Embryonic facial prominence (tissue), 1 donor: ENCODE results near the gene EVX1.

ENCODE experiments used
- DNase-seq: peaks from one replicate; pipeline ENCODE4 v3.0.0-alpha.2; 2016; ENCODE audit errors: extremely low spot score

Gene EVX1

DNA sequence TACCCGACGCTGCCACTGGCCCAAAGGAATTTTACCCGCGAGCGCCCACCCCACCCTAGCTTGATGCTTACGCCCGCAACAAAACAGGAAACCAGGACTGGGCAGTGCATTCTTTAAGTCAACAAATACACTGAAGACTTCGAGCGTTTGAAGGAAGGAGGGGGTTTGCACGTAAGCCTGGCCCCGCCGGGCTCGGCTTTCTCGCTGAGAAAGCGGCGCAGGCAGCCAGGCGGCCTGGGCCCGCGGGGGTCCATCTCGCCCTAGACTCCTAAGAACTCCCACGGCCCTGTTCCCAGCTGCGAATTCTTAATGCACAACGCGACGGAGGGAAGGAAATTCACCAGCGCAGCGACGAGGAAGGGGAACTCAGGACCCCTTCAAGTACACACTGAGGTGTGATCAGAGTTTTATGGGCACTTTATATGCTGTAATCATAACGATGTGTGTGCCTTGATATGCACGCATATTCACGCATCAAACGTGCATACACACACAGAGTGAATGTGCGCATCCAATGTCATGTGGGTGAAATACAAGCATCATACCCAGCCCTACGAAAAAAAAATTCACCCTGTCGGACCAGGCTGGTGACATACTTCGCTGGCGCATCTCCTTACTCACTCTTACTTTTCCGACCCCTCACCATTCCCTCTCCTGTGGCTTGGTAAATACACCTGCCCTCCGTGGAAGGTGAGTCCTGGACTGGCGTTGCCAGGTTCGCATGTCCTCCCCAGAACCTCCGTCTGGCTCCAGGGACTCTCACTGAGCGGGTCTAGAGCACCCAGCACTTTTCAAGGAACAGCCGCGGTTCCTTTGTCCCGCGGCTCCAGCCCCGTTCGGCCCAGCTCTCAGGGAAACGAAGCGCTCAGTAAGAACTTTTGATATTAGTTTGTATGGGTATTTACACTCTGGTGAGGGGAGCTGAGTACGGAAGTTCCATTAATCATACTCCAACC lies 37.0 kb upstream of the EVX1 start:
- DNase-seq, result no peak

DNA sequence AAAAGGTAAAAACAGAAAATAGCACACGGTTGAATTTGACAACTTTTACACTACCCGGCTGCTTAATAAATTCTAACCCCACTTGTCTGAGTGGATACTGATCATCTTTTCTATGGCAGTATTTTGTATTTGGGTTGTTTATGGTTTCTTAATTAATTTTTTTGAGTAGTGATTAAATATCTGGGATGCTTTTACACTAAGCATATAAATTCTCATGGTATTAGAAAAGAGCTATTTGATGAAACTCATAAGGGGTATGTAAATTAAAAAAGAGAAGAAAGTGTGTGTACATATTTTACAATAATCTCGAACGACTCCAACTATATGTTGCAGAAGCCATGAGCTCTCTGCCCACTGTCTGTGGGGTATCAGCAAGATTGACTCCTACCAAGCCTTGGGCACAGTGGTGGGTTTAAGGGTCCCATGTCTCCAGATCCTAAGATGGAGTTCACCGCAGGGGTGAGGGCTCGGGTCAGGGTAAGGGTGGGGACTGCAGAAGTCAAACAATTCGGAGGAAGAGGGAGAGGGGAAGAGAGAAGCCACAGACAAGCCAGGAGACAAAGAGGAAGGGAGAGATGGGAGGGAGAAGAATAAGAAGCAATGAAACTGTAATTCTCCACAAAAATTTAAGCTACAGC lies 35.1 kb upstream of the EVX1 start:
- no peak for DNase-seq

DNA sequence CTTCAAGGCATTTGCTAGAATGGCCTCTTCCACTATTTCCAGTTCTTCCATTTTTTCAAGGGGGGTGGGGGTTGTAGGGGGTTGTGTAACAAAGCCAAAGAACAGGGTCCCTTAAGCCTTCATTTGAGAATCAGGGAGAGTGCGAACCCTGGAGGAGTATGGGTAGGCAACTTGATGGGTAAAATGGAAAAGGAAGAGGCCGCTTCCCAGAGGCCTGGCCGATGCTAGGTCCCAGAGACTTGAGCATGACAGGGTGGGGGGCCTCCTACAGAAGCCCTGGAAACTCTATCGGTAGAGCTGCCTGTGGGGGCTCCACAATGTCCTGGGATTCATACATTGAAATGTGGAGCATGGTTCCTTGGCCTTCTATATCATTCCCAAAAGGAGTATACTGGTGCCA lies 33.6 kb upstream of the EVX1 start:
- no peak for DNase-seq

DNA sequence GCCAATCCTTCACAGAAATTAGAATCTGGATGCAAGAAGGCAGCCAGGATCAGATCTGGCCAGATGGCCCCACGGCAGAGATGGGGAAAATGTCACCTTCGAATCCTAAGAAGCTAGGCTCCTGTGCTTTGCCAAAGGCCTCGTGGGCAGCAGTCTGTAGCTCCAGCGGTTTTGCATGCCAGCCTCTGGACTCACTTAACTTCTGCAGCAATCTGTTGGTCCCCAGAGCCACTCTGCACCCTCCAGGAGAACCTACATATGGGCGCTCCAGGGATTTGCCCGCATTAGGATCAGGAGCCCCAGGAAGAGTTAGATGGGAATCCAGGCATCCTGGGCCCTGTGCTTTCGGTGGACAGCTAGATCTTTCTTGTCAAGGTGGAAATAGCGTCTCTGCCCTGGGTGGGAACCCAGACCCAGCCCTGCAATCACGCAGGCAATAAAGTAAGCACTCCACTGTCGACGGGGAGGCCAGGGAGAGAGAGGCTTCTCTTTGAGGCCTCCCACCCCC lies 32.6 kb upstream of the EVX1 start:
- DNase-seq, result no peak

DNA sequence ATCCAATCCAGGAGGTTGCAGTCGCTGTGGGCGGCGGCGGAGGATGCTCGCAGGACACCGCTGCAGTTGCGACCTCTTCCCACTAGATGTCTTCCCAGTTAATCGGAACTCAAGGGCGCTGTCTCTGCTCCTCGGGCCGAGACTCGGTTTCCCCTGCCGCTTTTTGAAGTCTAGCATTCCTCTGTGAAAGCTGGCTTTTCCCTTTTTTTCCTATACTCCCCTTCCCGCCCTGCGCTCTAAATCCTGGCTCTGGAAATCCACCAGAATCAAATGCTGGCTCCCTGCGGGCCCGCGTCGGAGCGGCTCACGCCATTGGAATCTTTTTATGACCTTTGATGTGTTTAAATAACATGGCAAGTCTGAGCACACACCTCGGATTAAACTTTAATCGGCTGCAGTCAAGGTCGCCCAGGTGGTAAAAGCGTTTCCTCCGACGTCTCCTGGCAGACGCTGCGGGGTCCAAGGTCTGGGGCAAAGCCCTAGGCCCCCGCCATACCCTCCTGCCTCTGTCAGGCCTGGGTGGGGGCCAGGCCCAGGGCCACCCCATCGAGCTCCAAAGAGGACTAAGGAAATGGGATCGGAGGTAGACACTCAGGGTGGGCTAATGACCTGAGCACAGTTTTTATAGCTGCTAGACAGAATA lies 32.0 kb upstream of the EVX1 start:
- no peak for DNase-seq

DNA sequence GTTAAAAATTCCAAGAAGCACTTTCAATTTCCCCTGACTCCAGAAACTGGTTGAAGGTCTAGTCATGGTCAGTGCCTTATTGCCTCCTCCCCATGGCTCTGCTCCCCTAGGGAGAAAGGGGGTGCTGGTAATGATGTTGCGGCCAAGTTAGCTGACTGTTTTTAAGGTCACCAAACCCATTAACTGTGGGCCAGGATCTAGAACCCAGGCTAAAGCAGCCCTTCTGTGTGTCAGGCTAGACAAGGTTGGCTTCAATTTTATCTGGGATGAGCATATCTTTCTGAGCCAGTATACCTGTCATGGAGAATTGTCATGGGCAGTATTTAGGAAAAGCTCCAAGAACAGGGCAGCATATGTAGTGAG lies 31.5 kb upstream of the EVX1 start:
- DNase-seq, result no peak

DNA sequence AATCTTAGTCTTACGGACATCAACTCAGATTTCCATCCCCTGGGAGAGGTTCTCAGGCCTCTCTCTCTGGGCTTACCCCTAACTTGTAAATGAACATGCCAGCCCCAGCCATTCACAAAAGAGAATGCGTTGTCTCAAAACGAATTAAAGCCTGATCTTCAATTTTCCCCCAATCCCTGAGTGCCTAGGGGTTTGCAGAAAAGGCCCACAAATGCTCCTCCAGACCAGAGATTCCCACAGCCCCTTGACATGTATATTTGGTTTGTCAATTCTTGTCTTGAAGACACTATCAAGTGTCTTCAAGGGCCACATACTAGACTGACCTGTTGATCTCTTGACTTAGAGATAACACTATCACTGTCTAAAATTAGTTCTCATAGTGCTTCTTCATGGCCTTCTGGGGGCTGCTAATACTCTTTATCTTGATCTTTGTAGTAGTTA lies 30.8 kb upstream of the EVX1 start:
- DNase-seq, result no peak

DNA sequence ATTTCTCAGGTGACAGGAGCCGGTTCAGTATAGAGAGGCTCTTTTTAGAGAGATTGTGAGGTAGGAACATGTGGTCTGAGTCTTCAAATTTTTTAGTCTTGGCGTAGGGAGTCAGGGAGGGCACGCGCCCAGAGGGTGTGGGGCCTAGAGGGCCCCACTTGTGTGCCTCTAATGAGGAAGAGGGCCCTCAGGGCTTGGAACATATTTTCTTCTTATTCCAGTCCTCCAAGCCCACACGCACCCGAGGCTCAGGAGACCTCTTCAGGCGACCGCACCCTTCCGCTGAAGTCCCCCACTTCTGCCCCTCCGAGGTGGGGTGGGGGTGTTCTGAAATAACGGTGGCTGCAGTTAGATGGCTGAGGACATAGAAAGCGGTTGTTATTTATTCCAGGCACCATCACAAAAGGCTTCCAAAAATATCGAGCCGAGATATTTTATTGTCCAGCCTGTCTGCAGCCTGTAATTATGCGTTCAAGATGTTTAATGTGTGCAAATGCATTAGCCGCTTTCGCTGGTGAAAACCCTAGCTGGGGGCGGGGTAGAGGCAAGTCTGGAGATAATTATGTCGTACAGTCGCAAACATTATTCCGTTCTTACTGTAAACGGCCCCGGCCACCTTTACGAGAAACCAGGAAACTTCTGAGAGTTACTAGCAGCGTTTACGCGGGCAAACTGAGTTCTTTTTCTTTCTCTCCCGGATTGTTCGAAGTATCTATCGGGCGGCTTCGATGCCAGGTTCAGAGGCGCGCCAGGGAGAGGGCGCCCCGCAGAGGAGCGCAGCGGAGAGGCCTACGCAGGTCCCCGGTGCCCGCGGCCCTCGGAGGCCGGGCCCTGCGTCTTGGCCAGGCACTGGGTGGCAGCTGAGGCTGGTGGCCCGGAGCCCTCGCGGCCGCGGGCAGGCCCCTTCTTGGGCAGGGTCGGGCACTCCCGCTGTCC lies 29.8 kb upstream of the EVX1 start:
- no peak for DNase-seq

DNA sequence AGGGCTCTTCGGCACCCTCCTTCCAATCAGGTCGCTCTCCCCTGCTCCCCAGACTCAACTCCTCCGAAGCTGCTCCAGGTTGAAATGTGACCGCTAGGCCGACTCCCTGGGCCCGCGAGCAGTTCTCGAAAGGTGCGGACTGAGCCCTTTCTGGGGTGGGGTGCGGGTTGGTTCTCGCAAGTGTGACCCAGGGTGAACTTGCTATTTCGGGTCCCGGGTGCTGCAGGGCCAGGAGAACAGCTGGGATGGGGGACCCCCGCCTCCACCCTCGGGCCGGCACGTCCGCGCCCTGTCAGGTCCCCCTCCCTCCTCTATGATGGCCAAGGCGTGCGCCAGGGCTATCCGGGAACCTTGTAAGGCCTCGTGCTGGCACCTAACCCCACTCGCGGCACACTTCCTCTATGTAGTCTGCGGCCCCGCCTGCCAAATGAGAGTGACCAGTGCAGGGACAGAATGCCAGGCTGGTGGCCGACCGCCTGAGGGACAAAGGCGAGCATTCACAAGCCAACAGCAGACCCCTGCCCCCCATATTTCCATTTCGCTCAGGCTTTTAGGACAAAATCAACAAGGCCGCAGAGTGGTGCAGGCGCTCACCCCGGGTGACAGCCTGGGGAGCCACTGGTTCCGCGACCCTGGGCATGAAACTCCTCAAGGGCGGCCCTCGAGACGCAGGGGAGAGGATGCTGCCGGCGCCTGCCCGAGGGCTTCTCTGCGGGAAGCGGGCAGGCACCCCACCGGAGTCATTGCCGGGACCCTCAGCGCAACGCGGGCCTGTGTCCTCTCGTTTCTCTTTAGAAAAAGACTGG lies 29.0 kb upstream of the EVX1 start:
- DNase-seq, result no peak

DNA sequence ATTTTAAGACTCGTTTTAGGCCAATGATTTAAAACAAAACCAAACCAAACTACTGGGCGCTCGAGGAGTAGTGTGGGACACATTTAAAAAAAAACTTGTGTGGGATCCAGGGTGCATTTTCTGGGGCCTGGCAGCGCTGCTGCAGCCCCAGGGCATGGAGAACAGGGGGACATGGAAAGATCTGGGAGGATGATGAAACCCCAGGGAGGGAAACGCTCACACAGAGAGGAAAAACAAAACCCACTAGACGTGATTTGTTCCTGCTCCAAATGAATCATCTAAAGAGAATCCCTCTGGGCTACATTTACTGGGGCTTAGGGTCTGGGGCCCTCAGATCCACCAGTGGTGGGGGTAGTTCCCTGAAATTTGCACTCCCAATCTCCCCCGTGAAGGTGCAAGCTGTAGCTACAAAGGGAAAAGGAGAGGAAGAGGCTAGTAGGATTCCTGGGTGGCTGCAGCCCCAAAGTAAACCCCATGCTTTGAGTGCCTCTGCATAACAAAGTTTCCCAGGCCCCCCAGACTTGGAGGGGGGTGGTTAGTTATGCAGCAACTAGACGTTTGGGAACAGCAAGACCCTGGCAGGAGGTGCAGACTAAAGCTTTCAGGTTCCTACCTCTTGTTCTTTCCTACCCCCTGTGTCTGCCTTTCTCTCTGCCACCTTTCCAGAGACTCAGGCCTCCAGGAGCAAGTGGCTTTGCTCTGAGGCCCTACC lies 28.2 kb upstream of the EVX1 start:
- no peak for DNase-seq

DNA sequence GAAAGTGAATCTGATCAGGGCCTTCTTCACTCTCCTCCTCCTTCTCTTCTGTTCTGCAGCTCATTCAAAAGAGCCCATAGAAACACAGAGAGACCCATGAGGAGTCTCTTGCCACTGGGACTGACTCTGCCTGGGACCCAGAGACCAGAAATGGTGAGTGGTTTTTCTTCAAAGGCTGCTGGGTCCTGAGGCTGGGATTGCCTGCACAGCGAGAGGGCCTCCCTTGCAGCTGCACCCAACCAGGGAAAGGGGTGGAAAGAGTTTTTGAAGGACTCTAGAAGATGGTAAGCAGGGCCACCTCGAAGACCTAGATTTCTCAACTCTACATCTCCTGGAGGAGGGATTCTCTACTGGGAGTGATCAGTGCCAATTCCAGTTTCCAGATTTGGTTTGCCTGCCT lies 27.2 kb upstream of the EVX1 start:
- DNase-seq, result no peak

DNA sequence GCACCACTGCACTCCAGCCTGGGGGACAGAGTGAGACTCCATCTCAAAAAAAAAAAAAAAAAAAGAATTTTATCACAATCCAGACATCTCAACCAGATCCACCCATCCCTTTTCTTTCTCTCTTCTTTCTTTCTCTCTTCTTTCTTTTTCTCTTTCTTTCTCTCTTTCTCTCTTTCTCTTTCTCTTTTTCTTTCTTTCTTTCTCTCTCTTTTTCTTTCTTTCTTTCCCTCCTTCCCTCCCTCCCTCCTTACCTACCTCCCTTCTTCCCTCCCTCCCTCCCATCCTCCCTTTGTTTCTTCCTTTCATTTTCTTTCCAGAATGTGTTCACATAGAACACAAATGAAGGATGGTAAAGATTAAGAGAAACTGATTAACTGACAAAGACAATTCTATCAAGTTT lies 24.7 kb upstream of the EVX1 start:
- DNase-seq, result no peak

DNA sequence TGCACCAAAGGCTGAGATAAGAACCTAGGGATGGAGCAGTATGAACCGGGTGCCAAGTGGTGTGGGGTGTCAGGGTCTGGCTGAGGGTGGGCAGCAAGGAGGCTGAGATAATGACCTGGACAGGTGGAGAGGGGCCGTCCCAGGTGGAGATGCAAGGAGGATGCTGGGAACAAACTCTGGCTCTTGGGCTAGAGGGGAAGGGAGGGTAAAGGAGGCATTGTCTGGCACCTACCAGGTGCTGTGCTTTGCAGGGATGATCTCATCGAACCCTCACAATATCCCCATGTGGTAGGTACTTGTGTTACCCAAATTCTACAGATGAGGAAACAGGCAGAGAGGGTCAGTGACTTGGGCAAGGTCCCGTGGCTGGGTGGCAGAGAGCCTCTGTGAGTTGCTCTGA lies 22.8 kb upstream of the EVX1 start:
- no peak for DNase-seq

DNA sequence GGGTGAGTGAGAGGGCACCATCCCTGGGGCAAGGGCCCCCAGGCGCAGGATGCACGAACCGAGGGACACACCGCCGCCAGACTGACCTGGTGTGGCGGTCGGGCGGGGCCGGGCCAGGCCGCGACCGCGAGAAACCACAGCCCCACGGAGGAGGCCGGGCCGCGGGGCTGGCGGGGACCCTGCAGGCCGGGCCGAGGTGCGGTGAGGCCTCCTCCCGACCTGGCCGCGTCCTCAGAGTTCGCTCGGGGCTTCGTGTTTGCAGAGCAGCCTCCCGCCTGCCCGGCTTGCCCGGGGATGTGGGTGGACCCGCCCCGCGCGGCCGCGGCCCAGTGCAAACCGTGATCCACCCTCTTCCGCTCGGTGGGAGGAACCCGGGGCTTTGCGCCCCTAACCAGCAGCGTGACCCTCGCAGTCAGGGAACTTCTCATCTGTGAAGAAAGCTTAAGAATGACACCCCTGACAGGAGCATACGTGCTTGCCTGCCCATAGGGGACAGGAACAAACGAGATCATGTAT lies 22.1 kb upstream of the EVX1 start:
- no peak for DNase-seq

DNA sequence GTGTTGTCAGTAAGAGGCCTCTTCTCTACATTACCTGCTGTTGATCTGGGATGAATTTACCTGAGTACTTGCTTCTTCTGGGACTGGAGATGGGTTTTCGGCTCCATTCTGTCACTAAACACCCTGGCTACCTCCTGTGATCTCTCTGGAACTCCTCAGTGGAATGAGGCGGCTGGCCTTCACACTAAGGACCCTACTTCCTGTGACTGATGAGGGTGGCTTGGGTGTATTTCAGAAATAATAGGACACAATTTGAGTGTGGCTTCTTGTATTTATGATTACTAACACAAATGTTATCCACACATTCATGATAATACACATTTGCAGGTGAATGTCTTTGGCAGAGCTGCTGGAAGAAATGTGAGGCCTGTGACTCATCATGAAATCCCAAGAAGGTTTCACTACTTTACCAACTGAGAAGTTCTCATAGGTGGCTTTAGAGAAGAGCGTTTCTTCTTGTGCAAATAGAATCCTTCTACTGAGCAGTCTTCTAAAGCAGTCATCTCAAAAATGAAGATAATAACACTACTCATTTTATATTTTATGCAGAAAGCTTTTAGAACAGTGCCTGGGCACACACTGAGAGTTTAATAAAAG lies 21.3 kb upstream of the EVX1 start:
- DNase-seq, result no peak

DNA sequence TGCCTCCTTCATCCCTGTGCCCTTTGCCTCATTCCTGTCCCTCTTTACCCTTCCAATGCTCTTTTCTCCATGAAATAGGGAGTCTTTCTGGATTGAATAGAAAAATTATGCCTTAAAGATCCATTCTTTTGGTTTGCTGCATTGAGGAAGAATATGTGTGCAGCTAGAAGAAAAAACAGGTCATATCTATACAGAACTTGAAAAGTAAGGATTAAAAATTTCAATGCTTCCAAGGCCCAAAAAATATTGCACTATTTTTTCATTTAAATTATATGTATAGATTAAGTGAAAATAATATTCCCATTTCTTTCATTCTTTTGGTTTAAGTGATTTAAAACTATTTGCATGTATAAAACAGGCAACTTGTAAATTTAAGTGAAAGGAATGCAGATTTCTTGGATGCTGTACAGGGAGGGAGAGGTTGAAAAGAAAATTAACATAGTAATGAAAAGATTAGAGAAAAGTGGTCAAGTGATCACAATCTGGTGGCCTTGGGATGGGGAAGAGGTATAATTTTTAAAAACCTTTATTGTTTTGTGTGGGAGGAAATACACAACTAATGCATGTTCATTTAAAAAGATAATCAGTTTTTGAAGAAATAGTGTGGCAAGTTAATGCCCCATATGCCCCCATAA lies 18.5 kb upstream of the EVX1 start:
- no peak for DNase-seq

DNA sequence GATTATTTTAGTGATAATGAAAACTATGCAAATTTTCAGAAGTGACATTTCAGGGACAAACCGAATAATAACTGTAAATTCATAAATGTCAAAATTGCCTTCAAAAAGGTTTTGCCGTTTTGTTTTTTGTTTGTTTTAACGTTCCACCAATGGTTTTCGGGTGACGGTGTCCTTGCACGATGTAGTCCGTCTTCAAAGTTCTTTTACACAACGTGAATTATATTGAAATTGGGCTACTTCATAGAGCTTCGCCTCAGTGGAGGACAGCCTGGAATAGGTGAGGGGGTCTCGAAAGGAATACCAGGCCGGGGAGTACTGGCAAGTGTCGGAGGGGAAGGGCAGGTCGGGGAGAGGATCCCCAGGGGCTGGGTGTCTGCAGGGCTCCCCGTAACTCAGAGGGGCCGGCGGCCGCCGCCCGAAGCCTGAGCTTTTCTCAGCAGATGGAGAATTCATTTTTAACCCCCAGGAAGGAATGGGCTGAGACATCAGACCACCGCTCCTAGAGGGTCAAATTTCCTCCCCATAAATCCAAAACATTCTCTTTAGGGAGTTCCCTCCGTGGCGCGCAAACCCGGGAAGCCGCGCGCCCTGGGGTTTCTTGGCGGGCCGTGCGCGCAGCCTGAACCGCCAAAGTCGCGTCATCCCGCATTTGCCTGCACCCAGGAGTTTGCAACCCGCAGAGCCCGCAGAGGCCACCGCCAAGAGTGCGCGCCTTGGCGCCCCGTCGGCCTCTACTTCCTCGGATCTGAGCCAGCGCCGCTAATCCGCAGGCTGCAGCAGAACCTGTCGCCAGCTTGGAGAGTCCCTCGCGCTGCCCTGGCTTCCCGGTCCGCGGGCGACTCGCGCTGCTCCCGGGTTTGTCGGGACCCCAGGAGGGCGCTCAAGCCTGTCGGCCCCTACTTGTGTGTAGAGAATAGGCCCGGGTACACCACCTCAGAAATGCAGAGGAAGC lies 17.3 kb upstream of the EVX1 start:
- no peak for DNase-seq

DNA sequence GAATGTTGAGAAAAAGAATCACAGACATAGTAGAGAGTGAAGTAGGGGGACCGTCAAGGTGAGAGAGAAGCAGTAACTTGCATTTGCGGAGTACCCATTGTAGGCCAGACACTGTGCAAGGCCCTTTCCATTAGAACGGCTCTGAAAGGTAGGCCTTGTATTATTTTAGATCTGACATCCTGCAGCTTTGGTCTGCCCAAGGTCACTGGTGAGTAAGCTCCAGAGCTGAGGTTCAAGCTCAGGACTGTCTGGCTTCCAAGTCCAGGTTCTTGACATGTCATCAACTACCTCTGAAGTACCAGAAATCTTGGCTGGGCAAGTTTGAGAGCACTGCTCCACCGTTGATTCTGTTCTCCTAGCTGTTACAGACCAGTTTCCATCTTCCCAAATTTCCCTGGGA lies 13.2 kb upstream of the EVX1 start:
- DNase-seq, result no peak
